ENCODE results near the gene TBC1D5.

GRCh38 chr3:17580901-17581300, 161.5 kb downstream of the TBC1D5 start:
- TF ChIP-seq CTCF (IDR thresholded peaks at IDR 0.05): no peak
- TF ChIP-seq POLR2A (IDR thresholded peaks at IDR 0.05): no peak
